ENCODE data around the gene CCDC92. TPM values are rescaled to one million over a fixed set of nuclear protein-coding genes. Genes with fewer than 3 reads are reported as not detected.

The CCDC92 gene
- total and polyA plus RNA-seq, 10 of the 15 experiments (the other 5 are each of a cell fraction or from before 2014, with no cell fraction given): 0.53 to 11.8 (median 4.2) TPM

GRCh38 chr12:124011435-124012115 lies 38.9 kb upstream of the CCDC92 start (continued):
- TF ChIP-seq PBX3 (IDR thresholded peaks at IDR 0.05; ENCODE audit: insufficient replicate concordance, low read depth, low read length) (no peak), TARDBP (IDR thresholded peaks at IDR 0.05; ENCODE audit: borderline replicate concordance) (no peak), NKRF (conservative IDR thresholded peaks at IDR 0.05) (no peak), HCFC1 (IDR thresholded peaks at IDR 0.05; ENCODE audit: low read length) (no peak)

GRCh38 chr12:124010687-124011086 lies 38.1 kb upstream of the CCDC92 start:
- ChIA-PET RAD21 (ENCODE audit: unreplicated experiment) (no interaction called here), CTCF (no interaction called here), POLR2A (no interaction called here), SMC1A (ENCODE audit: uncharacterized antibody, unreplicated experiment) (no interaction called here)
- 76% methylated on average over 3 of the region's 3 CpGs for WGBS (ENCODE audit: insufficient coverage, insufficient replicate concordance, low lambda C conversion rate, missing lambda C conversion rate)
- Histone ChIP-seq H3K9me3 (replicated peaks; ENCODE audit: control insufficient read depth, insufficient read depth, low read length) (no peaks in the 10 kb centered on the region), H3K79me2 (ENCODE audit: control insufficient read depth, insufficient read depth, low read length) (no peaks in the 10 kb centered on the region; the same call in 1 of the 2 replicates), H3K4me1 (ENCODE audit: control insufficient read depth, insufficient read depth, low read length) (peaks cover 12% of the 10 kb centered on the region), H3K4me2 (ENCODE audit: control insufficient read depth, insufficient read depth) (no peak overlapping the region), H3K27me3 (replicated peaks in 1 of 2; ENCODE audit: control insufficient read depth in 2 of 2, insufficient read depth in 2 of 2, low read length in 1 of 2) (no peaks in the 10 kb centered on the region), H3K4me3 (no peak overlapping the region), H3K36me3 (ENCODE audit: control insufficient read depth in 2 of 2, insufficient read depth in 2 of 2, low read length in 1 of 2) (peaks cover 4 to 19% of the 10 kb centered on the region in 2 experiments; a peak in 3 of 4 replicates), H4K20me1 (ENCODE audit: control insufficient read depth, insufficient read depth) (no peaks in the 10 kb centered on the region), H3K27ac (ENCODE audit: control insufficient read depth, insufficient read depth) (no peak overlapping the region), H3K9ac (ENCODE audit: control insufficient read depth, insufficient read depth, low read length) (no peak overlapping the region), H2AFZ (ENCODE audit: control insufficient read depth, low read depth, low read length) (no peak overlapping the region)
- FAIRE-seq: no peak
- ATAC-seq: no peak
- in situ Hi-C loops (cut with MboI) (no loop called here), intact Hi-C loops (cut with micrococcal nuclease; ENCODE audit: unreplicated experiment) (no loop called here)
- no peak for DNase-seq (ENCODE audit: low read depth, low spot score)
- BruUV-seq (replicated peaks): no TSS peak
- TF ChIP-seq MTA3 (IDR thresholded peaks at IDR 0.05; ENCODE audit: borderline replicate concordance, low read length) (no peak), BCL3 (IDR thresholded peaks at IDR 0.05; ENCODE audit: borderline replicate concordance, insufficient read depth, low read depth, low read length, poor library complexity, severe bottlenecking) (no peak), MEF2A (IDR thresholded peaks at IDR 0.05; ENCODE audit: insufficient read depth, low read depth, low read length) (no peak), HDAC2 (IDR thresholded peaks at IDR 0.05) (no peak), IRF4 (IDR thresholded peaks at IDR 0.05; ENCODE audit: low read depth, low read length) (no peak), SUPT20H (IDR thresholded peaks at IDR 0.05; ENCODE audit: borderline replicate concordance, control insufficient read depth, low read depth, low read length) (no peak), RUNX3 (IDR thresholded peaks at IDR 0.05; ENCODE audit: low read length) (no peak), DPF2 (IDR thresholded peaks at IDR 0.05) (no peak), IKZF1 (conservative IDR thresholded peaks at IDR 0.05) (no peak), RBBP5 (conservative IDR thresholded peaks at IDR 0.05) (no peak), NBN (IDR thresholded peaks at IDR 0.05) (no peak), POLR2AphosphoS5 (IDR thresholded peaks at IDR 0.05; ENCODE audit: low read length) (no peak), NFXL1 (IDR thresholded peaks at IDR 0.05; ENCODE audit: borderline replicate concordance) (no peak), NFYA (IDR thresholded peaks at IDR 0.05; ENCODE audit: borderline replicate concordance, low read depth, low read length) (no peak), TARDBP (IDR thresholded peaks at IDR 0.05; ENCODE audit: borderline replicate concordance) (no peak)

Measured in GM12878 (cell line).